GM19397 (cell line): ENCODE measurements around the gene HES3.
A peak's percentile ranks its signal among the peaks of the same experiment; 100 is the strongest.

ENCODE experiments used
- ATAC-seq: cut with Tn5 transposase; IDR thresholded peaks from one replicate; pipeline ENCODE4 v1.9.1; 2021; ENCODE audit warnings: mild to moderate bottlenecking, moderate library complexity; ENCODE audit not compliant: unreplicated experiment

HES3 gene

GRCh38 chr1:6245086-6245868 lies 1.3 kb downstream of the HES3 start:
- ATAC-seq: peak; percentile 53

- ATAC-seq: no peak
These were observed 2.0 kb downstream of the HES3 start for GRCh38 chr1:6245869-6246496.

- no peak for ATAC-seq
These were observed 2.8 kb downstream of the HES3 start for GRCh38 chr1:6246497-6247467.

DNA sequence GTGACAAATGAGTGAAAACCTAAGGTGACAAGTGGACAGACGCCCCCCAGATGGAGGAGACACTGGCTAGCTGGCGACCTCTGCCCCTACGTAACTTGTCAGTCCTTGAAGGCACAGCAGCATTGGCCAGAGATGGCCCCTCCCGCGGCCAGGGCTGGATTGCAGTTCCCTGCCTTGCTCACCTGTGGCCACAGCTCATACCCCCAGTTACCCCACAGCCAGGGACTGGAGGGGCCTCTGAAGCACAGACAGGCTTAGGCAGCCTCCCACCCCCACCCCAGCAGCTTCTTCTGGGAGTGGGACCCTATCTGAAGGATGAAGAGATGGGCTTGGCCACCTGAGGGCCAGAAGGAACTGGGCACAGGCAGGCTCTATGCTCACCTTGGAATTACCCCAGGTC lies 3.7 kb downstream of the HES3 start:
- no peak for ATAC-seq

DNA sequence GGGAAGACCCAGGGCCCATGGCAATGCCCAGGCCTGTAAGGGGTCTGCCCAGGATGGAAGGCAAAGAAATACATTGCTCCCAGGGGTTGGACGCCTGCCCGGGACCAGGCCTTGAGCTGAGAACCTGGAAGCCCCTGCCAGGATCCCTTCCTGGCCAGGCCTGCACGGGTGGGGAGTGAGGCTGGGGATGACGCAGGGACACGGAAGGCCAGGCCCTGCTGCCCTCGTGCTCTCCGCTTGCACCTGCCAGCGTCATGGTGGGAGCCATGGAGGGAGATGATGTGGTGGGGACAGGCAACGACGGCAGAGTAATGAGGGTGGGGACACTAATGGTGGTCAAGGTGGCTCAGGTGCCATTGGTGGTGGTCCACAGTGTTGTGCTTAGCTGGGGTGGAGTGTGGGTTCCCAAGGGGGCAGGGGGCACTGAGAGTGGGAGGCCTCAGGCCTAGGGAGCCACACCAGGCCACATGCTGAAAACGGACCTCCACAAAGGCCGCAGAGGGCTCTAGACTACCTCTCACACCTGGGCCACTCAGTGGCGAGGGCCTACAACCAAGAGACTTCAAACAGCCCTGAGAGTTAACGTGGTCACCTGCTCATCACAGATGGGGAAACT lies 4.3 kb downstream of the HES3 start:
- no peak for ATAC-seq

- no peak for ATAC-seq
These were observed 5.2 kb downstream of the HES3 start for GRCh38 chr1:6248932-6249738.

DNA sequence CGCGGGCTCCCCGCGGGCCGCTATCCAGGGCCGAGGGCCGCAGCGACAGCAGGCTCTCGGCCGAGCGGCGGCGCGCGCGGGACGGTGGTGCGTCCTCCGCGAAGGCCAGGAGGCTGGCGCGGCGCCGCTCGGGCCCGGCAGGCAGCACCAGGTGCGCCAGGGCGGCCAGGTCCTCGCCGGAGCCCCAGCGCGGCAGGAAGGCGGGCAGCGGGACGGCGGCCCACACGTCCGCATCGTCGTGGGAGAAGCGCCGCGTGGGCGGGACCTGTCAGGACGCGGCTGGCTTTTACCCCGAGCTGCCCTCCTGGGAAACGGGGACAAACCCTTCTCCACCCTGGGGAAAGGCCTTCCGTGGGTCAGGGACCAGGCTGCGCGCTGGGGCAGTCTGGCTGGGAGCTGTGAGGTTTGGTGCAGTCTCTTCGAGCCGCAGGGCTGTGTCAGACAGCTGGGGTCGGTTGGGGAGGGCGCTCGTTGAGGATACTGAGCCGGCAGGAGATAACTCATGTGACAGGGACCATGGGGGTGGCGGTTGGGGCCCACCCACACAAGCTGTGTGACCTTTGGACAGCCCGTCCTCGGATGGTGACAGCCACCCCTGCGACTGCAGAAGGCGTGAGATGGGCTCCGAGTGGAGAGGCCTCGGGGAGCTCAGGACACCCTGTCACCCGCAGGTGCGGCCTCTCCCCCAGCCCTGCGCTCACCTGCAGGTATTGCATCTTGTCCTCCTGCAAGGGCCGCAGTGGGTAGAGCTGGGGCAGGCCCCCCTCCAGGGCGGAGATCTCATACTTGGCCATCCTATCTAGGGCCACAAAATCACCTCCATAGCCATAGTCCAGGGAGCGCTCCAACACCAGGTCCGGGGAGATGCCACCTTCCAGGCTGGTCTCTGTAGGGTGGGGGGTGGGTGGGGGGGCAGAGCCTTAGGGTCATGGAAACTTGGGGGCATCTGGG lies 6.0 kb downstream of the HES3 start:
- ATAC-seq: no peak

- ATAC-seq: no peak
These were observed 7.3 kb downstream of the HES3 start for GRCh38 chr1:6251233-6251632.

- no peak for ATAC-seq
These were observed 7.8 kb downstream of the HES3 start for GRCh38 chr1:6251681-6252373.

- no peak for ATAC-seq
These were observed 8.4 kb downstream of the HES3 start for GRCh38 chr1:6252374-6252710.

GRCh38 chr1:6253380-6253779 lies 9.4 kb downstream of the HES3 start:
- no peak for ATAC-seq

DNA sequence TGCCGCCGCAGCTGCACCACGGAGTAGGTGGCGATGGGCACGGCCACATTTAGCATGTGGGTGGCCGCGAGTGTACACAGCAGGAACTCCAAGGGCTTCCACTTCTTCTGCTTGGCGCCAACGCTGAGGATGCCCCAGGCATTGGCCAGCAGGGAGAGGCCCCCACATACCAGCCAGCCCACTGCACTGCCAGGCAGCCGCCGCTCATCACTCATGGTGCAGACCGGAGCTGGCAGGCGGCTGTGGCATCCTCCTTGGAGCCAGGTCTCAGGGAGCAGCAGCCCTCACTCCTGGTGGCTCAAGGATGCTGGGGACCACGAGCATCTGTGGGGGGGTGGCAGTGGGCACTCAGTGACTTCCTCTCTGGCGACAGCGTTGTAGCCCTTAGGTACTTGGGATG lies 10.7 kb downstream of the HES3 start:
- no peak for ATAC-seq

DNA sequence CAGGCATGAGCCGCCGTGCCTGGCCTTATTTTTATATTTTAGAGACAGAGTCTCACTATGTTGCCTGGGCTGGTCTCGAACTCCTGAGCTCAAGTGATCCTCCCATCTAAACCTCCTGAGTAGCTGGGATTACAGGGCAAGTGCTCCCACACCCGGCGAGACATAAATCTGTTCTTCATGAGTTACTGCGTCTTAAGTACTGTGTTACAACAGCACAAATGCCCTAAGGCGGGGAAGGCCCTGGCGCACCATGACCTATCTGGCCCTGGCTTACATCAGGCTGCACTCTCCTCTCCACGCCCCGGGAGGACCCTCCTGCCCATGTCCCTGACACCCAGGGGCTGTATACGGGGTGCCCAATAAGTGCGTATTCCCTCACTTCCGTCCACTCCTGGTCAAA lies 12.7 kb downstream of the HES3 start:
- ATAC-seq: no peak

DNA sequence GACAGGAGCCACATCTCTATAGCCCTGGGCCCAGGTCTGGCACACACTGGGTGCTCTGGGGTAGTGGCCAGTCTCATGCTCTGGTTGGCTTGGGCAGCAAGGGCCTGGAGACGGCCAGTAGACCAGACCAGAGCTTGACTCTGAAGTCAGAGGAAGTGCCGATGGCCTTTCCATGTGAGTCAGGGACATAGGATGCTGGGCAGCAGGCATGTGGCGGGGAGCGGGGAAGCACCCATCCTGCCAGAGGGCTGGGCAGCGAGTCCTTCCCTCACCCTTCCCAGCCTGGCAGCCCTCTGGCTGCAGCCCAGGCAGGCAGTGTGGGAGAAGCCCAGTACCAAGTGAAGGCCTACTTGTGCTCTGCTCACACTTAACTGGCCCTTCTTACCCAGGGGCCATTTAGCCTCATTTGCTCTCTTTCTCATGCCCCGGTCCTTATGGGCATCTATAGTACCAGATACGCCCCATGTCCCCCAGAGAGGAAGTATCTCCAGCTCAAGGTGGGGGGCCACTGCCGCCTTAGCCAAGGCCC lies 13.6 kb downstream of the HES3 start:
- ATAC-seq: no peak

GRCh38 chr1:6258675-6259074 lies 14.7 kb downstream of the HES3 start:
- ATAC-seq: no peak

DNA sequence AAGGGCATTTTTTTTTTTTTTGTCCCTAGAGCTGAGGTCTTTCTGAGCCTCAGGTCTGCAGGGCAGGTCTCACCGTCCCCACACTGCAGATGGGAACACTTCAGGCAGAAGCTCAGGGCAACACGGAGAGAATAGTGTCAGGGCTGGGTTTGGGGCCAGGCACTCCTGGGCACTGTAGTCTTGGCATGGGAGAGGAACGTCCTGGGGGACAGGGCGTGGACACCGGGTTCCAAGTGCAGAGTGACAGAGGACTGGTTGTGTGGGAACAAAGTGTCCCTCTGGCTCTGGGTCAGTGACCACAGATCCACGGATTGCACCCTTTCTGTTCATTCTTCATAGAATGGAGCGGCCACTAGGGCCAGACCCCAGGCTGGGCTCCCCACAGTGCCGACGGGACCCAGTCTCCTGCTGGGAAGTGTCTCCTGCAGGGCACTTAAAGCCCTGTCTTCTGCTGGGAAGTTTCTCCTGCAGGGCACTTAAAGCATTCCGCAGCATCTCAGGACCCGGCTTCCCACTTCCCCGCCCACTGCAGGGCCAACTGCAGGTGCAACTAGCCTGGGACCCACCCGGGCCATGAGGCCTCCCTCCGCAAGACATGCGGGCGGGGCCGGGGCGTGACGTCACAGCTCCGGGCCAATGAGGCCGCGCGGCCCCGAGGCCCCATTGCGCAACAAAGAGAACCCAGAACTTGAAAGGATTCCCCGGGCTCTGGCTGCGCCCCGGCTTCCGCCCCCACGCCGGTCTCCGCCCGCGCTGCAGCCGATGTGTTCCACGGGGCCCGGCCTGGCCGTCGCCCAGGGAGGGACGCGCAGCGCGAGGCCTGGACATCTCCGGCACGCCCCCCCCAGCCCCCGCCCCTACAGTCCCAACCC lies 15.7 kb downstream of the HES3 start:
- ATAC-seq: peak; percentile 42

- no peak for ATAC-seq
These were observed 16.5 kb downstream of the HES3 start for GRCh38 chr1:6260433-6260934.
